HCT116 (cell line): ENCODE results near the gene ZNF577. TPM values are rescaled to one million over a fixed set of nuclear protein-coding genes. Genes with fewer than 3 reads are reported as not detected.

Experiments
- ATAC-seq: fragments of 200-7000 bp; cut with Tn5 transposase; 2 replicates; pipeline ENCODE4 v1.9.1; 2020; ENCODE audit warnings: mild to moderate bottlenecking, moderate library complexity
- BruUV-seq: library from RNA; stranded (reverse); fragments of 400-500 nt; replicated peaks from 2 replicates; lab custom pipeline; 2021; lab: Mats Ljungman, UMichigan
- CTCF ChIA-PET: fragments of 300-600 bp; sonication (Branson Sonifier 250); formaldehyde crosslinking; loops from one replicate; lab custom pipeline; 2021; ENCODE audit warnings: antibody characterized with exemption; lab: Charles Lee
- POLR2A ChIA-PET: fragments of 300-600, 350-600 bp; sonication (Branson Sonifier 250); formaldehyde crosslinking; loops from one replicate; lab custom pipeline; 2021; ENCODE audit warnings: antibody characterized with exemption; lab: Charles Lee
- RAD21 ChIA-PET, 2 experiments: fragments of 300-600 bp; sonication (Branson Sonifier 250); formaldehyde crosslinking; loops; one replicate each; lab custom pipeline; 2023; ENCODE audit warnings: low total read pairs in 2 of 2; ENCODE audit not compliant: uncharacterized antibody in 2 of 2, unreplicated experiment in 2 of 2, low non-redundant PET in 1 of 2; lab: Charles Lee
- DNase-seq: peaks from one replicate; pipeline ENCODE4 v3.0.0-alpha.2; 2010; ENCODE audit warnings: low read depth, low spot score
- H2AFZ ChIP-seq: fragments of 200-600 bp; shearing (Covaris generic), sonication (generic); 2 replicates; pipeline ENCODE4 v1.6.1; 2017; ENCODE audit warnings: low read depth, mixed run types, mixed read lengths, antibody characterized with exemption, low read length; ENCODE audit not compliant: poor library complexity, severe bottlenecking
- H3K27ac ChIP-seq: 2 replicates; pipeline ENCODE4 v1.5.1; 2012; ENCODE audit warnings: low read depth, low read length
- H3K27me3 ChIP-seq: fragments of 200-600 bp; sonication (generic); 2 replicates; pipeline ENCODE4 v1.6.1; 2016; ENCODE audit warnings: mixed run types, low read length, mixed read lengths; ENCODE audit not compliant: insufficient read depth
- H3K36me3 ChIP-seq, 2 experiments: fragments of 200-500 bp in 1 of 2; fragments of 200-600 bp in 1 of 2; sonication (Bioruptor generic) in 1 of 2; sonication (generic) in 1 of 2; 2 replicates each; pipeline versions ENCODE4 v1.5.1 to v1.6.1; 2014 to 2016; ENCODE audit warnings: low read length in 2 of 2, inconsistent platforms in 1 of 2, mixed read lengths in 1 of 2, mixed run types in 1 of 2; ENCODE audit not compliant: insufficient read depth in 2 of 2, control insufficient read depth in 1 of 2
- H3K4me1 ChIP-seq, 2 experiments: fragments of 200-600 bp in 1 of 2; sonication (generic) in 1 of 2; 2 replicates each; pipeline versions ENCODE4 v1.5.1 to v1.6.1; 2012 to 2017; ENCODE audit warnings: low read length in 2 of 2, inconsistent platforms in 1 of 2, mild to moderate bottlenecking in 1 of 2, mixed read lengths in 1 of 2, mixed run types in 1 of 2, moderate library complexity in 1 of 2; ENCODE audit not compliant: insufficient read depth in 2 of 2, control insufficient read depth in 1 of 2
- H3K4me2 ChIP-seq: fragments of 200-600 bp; sonication (generic); 2 replicates; pipeline ENCODE4 v1.6.1; 2017; ENCODE audit warnings: mixed run types, low read length, mixed read lengths
- H3K4me3 ChIP-seq, 2 experiments: fragments of 200-600 bp in 1 of 2; sonication (generic) in 1 of 2; replicated peaks in 1 of 2; 2 replicates each; pipeline ENCODE4 v1.5.1; 2011 to 2016; ENCODE audit warnings: low read length in 2 of 2, control low read depth in 1 of 2, low read depth in 1 of 2, mild to moderate bottlenecking in 1 of 2, mixed read lengths in 1 of 2, mixed run types in 1 of 2
- H3K79me2 ChIP-seq: fragments of 200-600 bp; sonication (generic); 2 replicates; pipeline ENCODE4 v1.6.1; 2017; ENCODE audit warnings: mild to moderate bottlenecking, mixed run types, low read length, moderate library complexity, mixed read lengths; ENCODE audit not compliant: insufficient read depth
- H3K9ac ChIP-seq: fragments of 200-600 bp; sonication (generic); 2 replicates; pipeline ENCODE4 v1.6.1; 2016; ENCODE audit warnings: low read length, mixed read lengths
- H3K9me2 ChIP-seq: fragments of 200-600 bp; sonication (generic), shearing (Covaris generic); 2 replicates; pipeline ENCODE4 v1.6.1; 2017; ENCODE audit warnings: mixed run types, mild to moderate bottlenecking, moderate library complexity; ENCODE audit not compliant: insufficient read depth
- H3K9me3 ChIP-seq, 2 experiments: fragments of 200-500 bp in 1 of 2; fragments of 200-600 bp in 1 of 2; sonication (Bioruptor generic) in 1 of 2; sonication (generic) in 1 of 2; 2 replicates each; pipeline ENCODE4 v1.6.1; 2014 to 2017; ENCODE audit warnings: low read length in 2 of 2, mixed read lengths in 2 of 2, inconsistent platforms in 1 of 2, low read depth in 1 of 2, mild to moderate bottlenecking in 1 of 2, mixed run types in 1 of 2, moderate library complexity in 1 of 2; ENCODE audit not compliant: control insufficient read depth in 1 of 2, insufficient read depth in 1 of 2
- H4K20me1 ChIP-seq: fragments of 200-600 bp; sonication (generic), shearing (Covaris generic); 2 replicates; pipeline ENCODE4 v1.6.1; 2017; ENCODE audit warnings: mixed run types, mild to moderate bottlenecking, moderate library complexity; ENCODE audit not compliant: insufficient read depth
- ATF3 ChIP-seq: IDR thresholded peaks from 2 replicates; pipeline ENCODE4 v1.6.1; 2012
- CEBPB ChIP-seq: IDR thresholded peaks from 2 replicates; pipeline ENCODE4 v1.6.1; 2012; ENCODE audit warnings: low read depth
- CTCF ChIP-seq, 3 experiments: fragments of 200-600 bp in 1 of 3; sonication (generic) in 1 of 3; IDR thresholded peaks in 2 of 3; conservative IDR thresholded peaks in 1 of 3; 2 replicates each; pipeline ENCODE4 v1.5.1; 2012 to 2017; ENCODE audit warnings: low read depth in 2 of 3, low read length in 2 of 3, antibody characterized with exemption in 1 of 3, borderline replicate concordance in 1 of 3, control low read depth in 1 of 3, mild to moderate bottlenecking in 1 of 3, mixed read lengths in 1 of 3, mixed run types in 1 of 3, moderate library complexity in 1 of 3; ENCODE audit not compliant: insufficient read depth in 1 of 3
- EGR1 ChIP-seq: IDR thresholded peaks from 2 replicates; pipeline ENCODE4 v1.6.1; 2012; ENCODE audit warnings: low read depth
- EZH2 ChIP-seq: fragments of 200-600 bp; sonication (generic); IDR thresholded peaks from 2 replicates; pipeline ENCODE4 v1.6.1; 2017; ENCODE audit warnings: antibody characterized with exemption, mixed run types
- EZH2phosphoT487 ChIP-seq: fragments of 200-600 bp; IDR thresholded peaks from 2 replicates; pipeline ENCODE4 v1.6.1; 2018; ENCODE audit warnings: antibody characterized with exemption, borderline replicate concordance
- FOSL1 ChIP-seq: IDR thresholded peaks from 2 replicates; pipeline ENCODE4 v1.6.1; 2012; ENCODE audit warnings: low read depth
- POLR2A ChIP-seq: IDR thresholded peaks from 2 replicates; pipeline ENCODE4 v1.7.0; 2011; ENCODE audit warnings: borderline replicate concordance; ENCODE audit not compliant: insufficient read depth, insufficient read length; ENCODE audit errors: extremely low read depth
- REST ChIP-seq: IDR thresholded peaks from 2 replicates; pipeline ENCODE4 v1.6.1; 2012; ENCODE audit warnings: low read depth
- SIN3A ChIP-seq: IDR thresholded peaks from 2 replicates; pipeline ENCODE4 v1.6.1; 2012; ENCODE audit warnings: low read depth
- SP1 ChIP-seq: IDR thresholded peaks from 2 replicates; pipeline ENCODE4 v1.6.1; 2012; ENCODE audit warnings: low read depth
- YY1 ChIP-seq: IDR thresholded peaks from 2 replicates; pipeline ENCODE4 v1.6.1; 2011; ENCODE audit warnings: low read length, low read depth, moderate library complexity, mild to moderate bottlenecking; ENCODE audit not compliant: insufficient replicate concordance; ENCODE audit errors: extremely low read depth
- ZFX ChIP-seq: fragments of 450-650 bp; IDR thresholded peaks from 2 replicates; pipeline ENCODE4 v1.6.1; 2017
- ZNF274 ChIP-seq: fragments of 200-500 bp; sonication (Bioruptor generic); IDR thresholded peaks from 2 replicates; pipeline ENCODE4 v1.6.1; 2014; ENCODE audit warnings: mild to moderate bottlenecking, low read depth, low read length, inconsistent platforms
- intact Hi-C: fragments of 100-400 bp; cut with micrococcal nuclease; formaldehyde crosslinking; loops from 2 replicates; pipeline ENCODE4 v1.10.0; 2022
- total RNA-seq: library from RNA; stranded (reverse); gene quantifications from one replicate; pipeline ENCODE4 v1.2.1, GENCODE V29; 2021; ENCODE audit not compliant: unreplicated experiment
- TF ChIP-seq, protein P1 (sequence below): IDR thresholded peaks from 2 replicates; pipeline ENCODE4 v1.6.1; 2012

Gene ZNF577
- total RNA-seq, 1 experiment from 2014 or later, result 5.8 TPM

DNA sequence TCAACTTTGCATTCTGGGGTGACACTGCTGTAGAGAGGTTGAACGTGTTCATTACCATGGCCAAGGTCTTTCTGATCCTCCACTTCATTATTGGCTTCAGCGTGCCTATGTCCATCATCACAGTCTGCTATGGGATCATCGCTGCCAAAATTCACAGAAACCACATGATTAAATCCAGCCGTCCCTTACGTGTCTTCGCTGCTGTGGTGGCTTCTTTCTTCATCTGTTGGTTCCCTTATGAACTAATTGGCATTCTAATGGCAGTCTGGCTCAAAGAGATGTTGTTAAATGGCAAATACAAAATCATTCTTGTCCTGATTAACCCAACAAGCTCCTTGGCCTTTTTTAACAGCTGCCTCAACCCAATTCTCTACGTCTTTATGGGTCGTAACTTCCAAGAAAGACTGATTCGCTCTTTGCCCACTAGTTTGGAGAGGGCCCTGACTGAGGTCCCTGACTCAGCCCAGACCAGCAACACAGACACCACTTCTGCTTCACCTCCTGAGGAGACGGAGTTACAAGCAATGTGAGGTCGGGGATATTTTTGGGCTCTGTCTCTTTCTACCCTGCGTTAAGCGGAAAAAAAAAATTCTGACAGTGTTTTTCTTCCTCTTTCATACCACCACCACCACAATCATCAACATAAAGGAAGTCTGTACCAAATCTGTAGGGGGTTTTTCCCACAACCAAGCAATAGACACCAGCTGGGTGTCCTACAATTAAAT, 63.3 kb downstream of the ZNF577 start (continued):
- TF ChIP-seq ATF3 (no peak), EGR1 (no peak), FOSL1 (no peak)
- TF ChIP-seq, protein P1, sequence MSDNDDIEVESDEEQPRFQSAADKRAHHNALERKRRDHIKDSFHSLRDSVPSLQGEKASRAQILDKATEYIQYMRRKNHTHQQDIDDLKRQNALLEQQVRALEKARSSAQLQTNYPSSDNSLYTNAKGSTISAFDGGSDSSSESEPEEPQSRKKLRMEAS, result no peak

DNA sequence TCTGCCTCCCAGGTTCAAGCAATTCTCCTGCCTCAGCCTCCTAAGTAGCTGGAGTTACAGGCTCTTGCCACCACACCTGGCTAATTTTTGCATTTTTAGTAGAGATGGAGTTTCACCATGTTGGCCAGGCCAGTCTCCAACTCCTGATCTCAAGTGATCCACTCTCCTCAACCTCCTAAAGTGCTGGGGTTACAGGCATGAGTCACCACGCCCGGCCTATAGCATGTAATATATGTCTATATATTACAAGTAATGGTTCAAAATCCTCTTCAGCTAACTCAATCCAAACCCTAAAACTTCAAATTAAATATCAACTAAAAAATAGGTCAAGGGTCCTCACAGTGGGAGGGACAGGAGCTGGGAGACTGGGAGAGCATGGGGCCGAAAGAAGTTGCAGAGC, 64.8 kb downstream of the ZNF577 start:
- intact Hi-C loops, result no loop called here
- Histone ChIP-seq H3K9me3 (peaks cover 0 to 11% of the 10 kb centered on the region in 2 experiments; a peak in 2 of 4 replicates), H3K4me3 (no peak overlapping the region), H3K9ac (no peak overlapping the region), H3K4me2 (no peak overlapping the region)
- no peak for ATAC-seq
- no TSS peak for BruUV-seq
- TF ChIP-seq ZFX (no peak), YY1 (no peak), CTCF (IDR thresholded peaks at IDR 0.05 in 2 of 3, conservative IDR thresholded peaks at IDR 0.05 in 1 of 3; ENCODE audit: borderline replicate concordance in 1 of 3, insufficient read depth in 1 of 3, low read depth in 2 of 3, low read length in 2 of 3) (no peak), POLR2A (no peak), REST (no peak), CEBPB (no peak), EZH2 (no peak), EZH2phosphoT487 (no peak), ZNF274 (no peak), SP1 (no peak), SIN3A (no peak), EGR1 (no peak), ATF3 (no peak)
- TF ChIP-seq, all 23 proteins: peak for 0
- Histone ChIP-seq H4K20me1 (no peaks in the 10 kb centered on the region), H3K9me2 (no peaks in the 10 kb centered on the region), H2AFZ (no peak overlapping the region), H3K27ac (no peak overlapping the region), H3K4me1 (no peaks in the 10 kb centered on the region), H3K79me2 (no peaks in the 10 kb centered on the region), H3K36me3 (no peaks in the 10 kb centered on the region), H3K27me3 (no peaks in the 10 kb centered on the region)
- CTCF ChIA-PET, result no interaction called here
- POLR2A ChIA-PET, result no interaction called here
- DNase-seq, result no peak
- RAD21 ChIA-PET, result no interaction called here
